Activated naive CD4-positive, alpha-beta T cell treated with anti-CD3 and anti-CD28 coated beads, Interleukin-2, amount 50 U/mL, for 16 hours (primary cell): ENCODE data around the gene TCF12.

Experiments used
- DNase-seq: peaks from one replicate; pipeline ENCODE4 v3.0.0-alpha.2; 2020

The TCF12 gene

GRCh38 chr15:57228395-57228794 is 310.0 kb downstream of the TCF12 start:
- no peak for DNase-seq

GRCh38 chr15:57229051-57229450 is 310.6 kb downstream of the TCF12 start:
- no peak for DNase-seq

- no peak for DNase-seq
Measured at GRCh38 chr15:57231559-57231958, 313.1 kb downstream of the TCF12 start.

- no peak for DNase-seq
Measured at GRCh38 chr15:57234156-57234555, 315.7 kb downstream of the TCF12 start.

GRCh38 chr15:57235186-57235585 is 316.7 kb downstream of the TCF12 start:
- no peak for DNase-seq

GRCh38 chr15:57235873-57236272 is 317.4 kb downstream of the TCF12 start:
- no peak for DNase-seq

- no peak for DNase-seq
Measured at GRCh38 chr15:57236561-57237300, 318.3 kb downstream of the TCF12 start.

- DNase-seq = no peak
Measured at GRCh38 chr15:57237301-57237642, 318.8 kb downstream of the TCF12 start.

GRCh38 chr15:57237676-57238075 is 319.2 kb downstream of the TCF12 start:
- no peak for DNase-seq

- DNase-seq = no peak
Measured at GRCh38 chr15:57245130-57245529, 326.7 kb downstream of the TCF12 start.

GRCh38 chr15:57245714-57246113 is 327.3 kb downstream of the TCF12 start:
- DNase-seq = no peak

- DNase-seq = no peak
Measured at GRCh38 chr15:57248074-57248473, 329.6 kb downstream of the TCF12 start.

GRCh38 chr15:57251308-57251707 is 332.9 kb downstream of the TCF12 start:
- DNase-seq = no peak

- DNase-seq = no peak
Measured at GRCh38 chr15:57251941-57252340, 333.5 kb downstream of the TCF12 start.

GRCh38 chr15:57253082-57253481 is 334.6 kb downstream of the TCF12 start:
- DNase-seq = no peak

- no peak for DNase-seq
Measured at GRCh38 chr15:57253500-57253899, 335.1 kb downstream of the TCF12 start.

GRCh38 chr15:57255751-57256341 is 337.4 kb downstream of the TCF12 start:
- no peak for DNase-seq

GRCh38 chr15:57256939-57257338 is 338.5 kb downstream of the TCF12 start:
- DNase-seq = no peak

- DNase-seq = no peak
Measured at GRCh38 chr15:57259568-57260040, 341.2 kb downstream of the TCF12 start.

GRCh38 chr15:57263520-57263919 is 345.1 kb downstream of the TCF12 start:
- no peak for DNase-seq

GRCh38 chr15:57272771-57273357 is 354.4 kb downstream of the TCF12 start:
- DNase-seq = no peak

GRCh38 chr15:57273402-57273801 is 355.0 kb downstream of the TCF12 start:
- DNase-seq = no peak

- no peak for DNase-seq
Measured at GRCh38 chr15:57278439-57278838, 360.0 kb downstream of the TCF12 start.

- no peak for DNase-seq
Measured at GRCh38 chr15:57280464-57280863, 362.0 kb downstream of the TCF12 start.
